ENCODE results near the gene PTPRF. TPM values are rescaled to one million over a fixed set of nuclear protein-coding genes. Genes with fewer than 3 reads are reported as not detected.

Gene PTPRF
- total and polyA plus RNA-seq, 5 donors from 2014 or later: 0.22 TPM; not detected in 4

DNA sequence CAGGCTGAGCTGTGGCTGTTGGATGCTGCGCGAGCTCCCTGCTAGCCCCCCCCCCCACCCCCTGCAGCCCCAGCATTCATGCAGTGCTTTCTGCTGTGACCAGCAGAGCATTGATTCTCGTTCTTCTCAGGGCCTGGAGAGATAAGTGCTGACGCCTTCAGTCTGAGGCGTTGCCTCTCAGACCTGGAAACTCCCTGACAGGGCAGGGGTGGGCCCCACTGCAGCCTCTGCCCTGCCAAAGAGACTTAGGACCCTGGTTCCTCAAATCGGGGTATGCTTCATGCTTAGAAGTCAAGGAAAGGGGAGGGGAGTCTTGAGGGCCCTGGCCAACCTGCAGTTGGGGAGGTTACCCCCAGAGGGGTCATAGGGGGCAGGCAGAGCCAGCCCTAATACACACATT lies 38.5 kb downstream of the PTPRF start:
- H3K36me3 Mint-ChIP-seq: no peaks in the 10 kb centered on the region
- peaks cover 9% of the 10 kb centered on the region for H3K4me1 ChIP-seq (ENCODE audit: control insufficient read depth, insufficient read depth, low read length, poor library complexity, severe bottlenecking)
- H3K4me1 Mint-ChIP-seq: peaks cover 0 to 17% (median 0%) of the 10 kb centered on the region in 4 donors
- H3K4me3 ChIP-seq (ENCODE audit: low read depth, low read length): no peak overlapping the region
- no peak overlapping the region for H3K27ac Mint-ChIP-seq
- no peaks in the 10 kb centered on the region for H3K9me3 Mint-ChIP-seq
- H3K36me3 ChIP-seq (ENCODE audit: control insufficient read depth, insufficient read depth, low read length): no peaks in the 10 kb centered on the region
- DNase-seq: no peak
- ATAC-seq (ENCODE audit: low read depth in 2 of 2): no peak
- H3K4me3 Mint-ChIP-seq: no peak overlapping the region
- H3K27me3 ChIP-seq (ENCODE audit: control insufficient read depth, insufficient read depth, low read length): no peaks in the 10 kb centered on the region
- peaks cover 14% of the 10 kb centered on the region for H3K27me3 Mint-ChIP-seq
- no peak overlapping the region for H3K27ac ChIP-seq (ENCODE audit: insufficient read depth, low read length, poor library complexity, severe bottlenecking)
- no peaks in the 10 kb centered on the region for H3K9me3 ChIP-seq (ENCODE audit: control insufficient read depth in 2 of 2, low read length in 2 of 2)

- Mint-ChIP-seq H3K36me3 (no peaks in the 10 kb centered on the region), H3K27me3 (peaks cover 10% of the 10 kb centered on the region), H3K4me1 (peaks cover 0 to 14% (median 0%) of the 10 kb centered on the region in 4 donors), H3K27ac (no peak overlapping the region), H3K9me3 (no peaks in the 10 kb centered on the region), H3K4me3 (no peak overlapping the region)
- DNase-seq (no peak), ATAC-seq (ENCODE audit: low read depth in 2 of 2) (no peak)
- Histone ChIP-seq H3K27ac (ENCODE audit: insufficient read depth, low read length, poor library complexity, severe bottlenecking) (no peak overlapping the region), H3K27me3 (ENCODE audit: control insufficient read depth, insufficient read depth, low read length) (no peaks in the 10 kb centered on the region), H3K4me1 (ENCODE audit: control insufficient read depth, insufficient read depth, low read length, poor library complexity, severe bottlenecking) (peaks cover 8% of the 10 kb centered on the region), H3K36me3 (ENCODE audit: control insufficient read depth, insufficient read depth, low read length) (no peaks in the 10 kb centered on the region), H3K9me3 (ENCODE audit: control insufficient read depth in 2 of 2, low read length in 2 of 2) (no peaks in the 10 kb centered on the region), H3K4me3 (ENCODE audit: low read depth, low read length) (no peak overlapping the region)
Measured at GRCh38 chr1:43570277-43570676, 39.6 kb downstream of the PTPRF start.

DNA sequence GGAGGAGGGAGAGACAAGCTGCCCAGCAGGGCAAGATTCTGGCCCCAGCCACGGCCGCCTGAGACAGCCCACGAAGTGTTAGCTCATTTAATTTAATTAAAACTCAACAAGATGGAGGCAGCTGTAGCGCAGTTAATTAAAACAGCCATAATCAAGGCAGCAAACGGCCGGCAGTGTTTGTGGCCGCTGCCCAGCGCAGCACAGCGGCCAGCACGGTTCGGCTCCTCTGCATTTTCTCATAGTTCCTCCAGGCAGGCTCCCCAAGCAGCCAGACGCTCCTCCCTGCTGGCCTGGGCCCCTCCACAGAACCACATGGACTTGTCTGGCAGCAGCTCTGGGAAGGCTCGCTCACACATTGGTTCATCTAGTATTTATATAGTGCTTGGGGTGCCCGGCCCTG lies 40.0 kb downstream of the PTPRF start:
- no peaks in the 10 kb centered on the region for H3K9me3 Mint-ChIP-seq
- no peaks in the 10 kb centered on the region for H3K9me3 ChIP-seq (ENCODE audit: control insufficient read depth in 2 of 2, low read length in 2 of 2)
- H3K4me1 ChIP-seq (ENCODE audit: control insufficient read depth, insufficient read depth, low read length, poor library complexity, severe bottlenecking): peaks cover 4% of the 10 kb centered on the region
- no peak for ATAC-seq (ENCODE audit: low read depth in 2 of 2)
- no peak overlapping the region for H3K27ac ChIP-seq (ENCODE audit: insufficient read depth, low read length, poor library complexity, severe bottlenecking)
- H3K27me3 Mint-ChIP-seq: peaks cover 10% of the 10 kb centered on the region
- H3K36me3 Mint-ChIP-seq: no peaks in the 10 kb centered on the region
- DNase-seq: no peak
- no peaks in the 10 kb centered on the region for H3K36me3 ChIP-seq (ENCODE audit: control insufficient read depth, insufficient read depth, low read length)
- no peak overlapping the region for H3K27ac Mint-ChIP-seq
- peaks cover 0 to 12% (median 0%) of the 10 kb centered on the region in 4 donors for H3K4me1 Mint-ChIP-seq
- no peak overlapping the region for H3K4me3 ChIP-seq (ENCODE audit: low read depth, low read length)
- H3K27me3 ChIP-seq (ENCODE audit: control insufficient read depth, insufficient read depth, low read length): no peaks in the 10 kb centered on the region
- H3K4me3 Mint-ChIP-seq: no peak overlapping the region

DNA sequence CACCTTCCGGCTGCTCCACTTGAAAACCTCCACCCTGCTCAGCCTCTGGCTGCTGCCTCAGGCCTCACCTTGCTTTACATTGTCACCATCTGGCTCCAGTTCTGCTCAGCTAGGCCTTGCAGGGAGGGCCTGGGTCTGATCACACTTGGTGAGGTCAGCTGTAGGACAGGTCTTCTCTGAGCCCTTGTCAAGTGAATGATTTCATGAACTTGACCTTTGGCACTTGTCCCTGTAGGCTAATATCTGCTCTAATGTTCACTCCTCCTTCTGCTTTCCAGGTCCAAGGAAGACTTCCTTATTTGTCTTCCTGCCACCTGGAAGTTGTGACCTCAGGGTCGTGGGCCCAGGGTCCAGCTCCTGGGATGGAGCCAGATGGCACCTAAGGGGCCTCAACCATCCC lies 41.4 kb downstream of the PTPRF start:
- Histone ChIP-seq H3K4me1 (ENCODE audit: control insufficient read depth, insufficient read depth, low read length, poor library complexity, severe bottlenecking) (no peaks in the 10 kb centered on the region), H3K27me3 (ENCODE audit: control insufficient read depth, insufficient read depth, low read length) (no peaks in the 10 kb centered on the region), H3K36me3 (ENCODE audit: control insufficient read depth, insufficient read depth, low read length) (no peaks in the 10 kb centered on the region), H3K27ac (ENCODE audit: insufficient read depth, low read length, poor library complexity, severe bottlenecking) (no peak overlapping the region), H3K9me3 (ENCODE audit: control insufficient read depth in 2 of 2, low read length in 2 of 2) (no peaks in the 10 kb centered on the region), H3K4me3 (ENCODE audit: low read depth, low read length) (no peak overlapping the region)
- H3K4me3 Mint-ChIP-seq: no peak overlapping the region
- H3K27me3 Mint-ChIP-seq: peaks cover 4% of the 10 kb centered on the region
- no peak overlapping the region for H3K27ac Mint-ChIP-seq
- H3K36me3 Mint-ChIP-seq: no peaks in the 10 kb centered on the region
- ATAC-seq (ENCODE audit: low read depth in 2 of 2) (no peak), DNase-seq (no peak)
- H3K9me3 Mint-ChIP-seq: no peaks in the 10 kb centered on the region
- peaks cover 0 to 4% (median 0%) of the 10 kb centered on the region in 4 donors for H3K4me1 Mint-ChIP-seq

GRCh38 chr1:43572538-43572937 lies 41.9 kb downstream of the PTPRF start:
- H3K4me3 Mint-ChIP-seq: no peak overlapping the region
- peaks cover 0 to 3% (median 0%) of the 10 kb centered on the region in 4 donors for H3K4me1 Mint-ChIP-seq
- DNase-seq: no peak
- no peaks in the 10 kb centered on the region for H3K9me3 Mint-ChIP-seq
- Histone ChIP-seq H3K27ac (ENCODE audit: insufficient read depth, low read length, poor library complexity, severe bottlenecking) (no peak overlapping the region), H3K9me3 (ENCODE audit: control insufficient read depth in 2 of 2, low read length in 2 of 2) (no peaks in the 10 kb centered on the region), H3K27me3 (ENCODE audit: control insufficient read depth, insufficient read depth, low read length) (no peaks in the 10 kb centered on the region), H3K4me3 (ENCODE audit: low read depth, low read length) (no peak overlapping the region), H3K4me1 (ENCODE audit: control insufficient read depth, insufficient read depth, low read length, poor library complexity, severe bottlenecking) (no peaks in the 10 kb centered on the region), H3K36me3 (ENCODE audit: control insufficient read depth, insufficient read depth, low read length) (no peaks in the 10 kb centered on the region)
- no peak for ATAC-seq (ENCODE audit: low read depth in 2 of 2)
- H3K27ac Mint-ChIP-seq: no peak overlapping the region
- peaks cover 4% of the 10 kb centered on the region for H3K27me3 Mint-ChIP-seq
- no peaks in the 10 kb centered on the region for H3K36me3 Mint-ChIP-seq

GRCh38 chr1:43573066-43573800 lies 42.5 kb downstream of the PTPRF start:
- H3K36me3 ChIP-seq (ENCODE audit: control insufficient read depth, insufficient read depth, low read length): no peaks in the 10 kb centered on the region
- no peak overlapping the region for H3K27ac ChIP-seq (ENCODE audit: insufficient read depth, low read length, poor library complexity, severe bottlenecking)
- no peak for DNase-seq
- ATAC-seq (ENCODE audit: low read depth in 2 of 2): no peak
- H3K4me3 Mint-ChIP-seq: no peak overlapping the region
- H3K4me1 ChIP-seq (ENCODE audit: control insufficient read depth, insufficient read depth, low read length, poor library complexity, severe bottlenecking): no peaks in the 10 kb centered on the region
- H3K27me3 Mint-ChIP-seq: peaks cover 4% of the 10 kb centered on the region
- no peaks in the 10 kb centered on the region for H3K36me3 Mint-ChIP-seq
- no peak overlapping the region for H3K27ac Mint-ChIP-seq
- H3K9me3 Mint-ChIP-seq: no peaks in the 10 kb centered on the region
- no peak overlapping the region for H3K4me3 ChIP-seq (ENCODE audit: low read depth, low read length)
- peaks cover 0 to 2% (median 0%) of the 10 kb centered on the region in 4 donors for H3K4me1 Mint-ChIP-seq
- H3K27me3 ChIP-seq (ENCODE audit: control insufficient read depth, insufficient read depth, low read length): no peaks in the 10 kb centered on the region
- H3K9me3 ChIP-seq (ENCODE audit: control insufficient read depth in 2 of 2, low read length in 2 of 2): no peaks in the 10 kb centered on the region

- Mint-ChIP-seq H3K36me3 (no peaks in the 10 kb centered on the region), H3K4me1 (peaks cover 0 to 2% (median 0%) of the 10 kb centered on the region in 4 donors), H3K4me3 (no peak overlapping the region), H3K27ac (no peak overlapping the region), H3K27me3 (no peaks in the 10 kb centered on the region), H3K9me3 (no peaks in the 10 kb centered on the region)
- Histone ChIP-seq H3K27me3 (ENCODE audit: control insufficient read depth, insufficient read depth, low read length) (no peaks in the 10 kb centered on the region), H3K4me1 (ENCODE audit: control insufficient read depth, insufficient read depth, low read length, poor library complexity, severe bottlenecking) (no peaks in the 10 kb centered on the region), H3K27ac (ENCODE audit: insufficient read depth, low read length, poor library complexity, severe bottlenecking) (no peak overlapping the region), H3K9me3 (ENCODE audit: control insufficient read depth in 2 of 2, low read length in 2 of 2) (no peaks in the 10 kb centered on the region), H3K36me3 (ENCODE audit: control insufficient read depth, insufficient read depth, low read length) (no peaks in the 10 kb centered on the region), H3K4me3 (ENCODE audit: low read depth, low read length) (no peak overlapping the region)
- no peak for ATAC-seq (ENCODE audit: low read depth in 2 of 2)
- no peak for DNase-seq
Measured at GRCh38 chr1:43576521-43576920, 45.8 kb downstream of the PTPRF start.

Data from CD4-positive, CD25-positive, alpha-beta regulatory T cell (primary cell).